ENCODE results near the gene NF1. TPM values are rescaled to one million over a fixed set of nuclear protein-coding genes. Genes with fewer than 3 reads are reported as not detected.

Gene NF1
- total RNA-seq, 1 donor: 67.0 TPM

DNA sequence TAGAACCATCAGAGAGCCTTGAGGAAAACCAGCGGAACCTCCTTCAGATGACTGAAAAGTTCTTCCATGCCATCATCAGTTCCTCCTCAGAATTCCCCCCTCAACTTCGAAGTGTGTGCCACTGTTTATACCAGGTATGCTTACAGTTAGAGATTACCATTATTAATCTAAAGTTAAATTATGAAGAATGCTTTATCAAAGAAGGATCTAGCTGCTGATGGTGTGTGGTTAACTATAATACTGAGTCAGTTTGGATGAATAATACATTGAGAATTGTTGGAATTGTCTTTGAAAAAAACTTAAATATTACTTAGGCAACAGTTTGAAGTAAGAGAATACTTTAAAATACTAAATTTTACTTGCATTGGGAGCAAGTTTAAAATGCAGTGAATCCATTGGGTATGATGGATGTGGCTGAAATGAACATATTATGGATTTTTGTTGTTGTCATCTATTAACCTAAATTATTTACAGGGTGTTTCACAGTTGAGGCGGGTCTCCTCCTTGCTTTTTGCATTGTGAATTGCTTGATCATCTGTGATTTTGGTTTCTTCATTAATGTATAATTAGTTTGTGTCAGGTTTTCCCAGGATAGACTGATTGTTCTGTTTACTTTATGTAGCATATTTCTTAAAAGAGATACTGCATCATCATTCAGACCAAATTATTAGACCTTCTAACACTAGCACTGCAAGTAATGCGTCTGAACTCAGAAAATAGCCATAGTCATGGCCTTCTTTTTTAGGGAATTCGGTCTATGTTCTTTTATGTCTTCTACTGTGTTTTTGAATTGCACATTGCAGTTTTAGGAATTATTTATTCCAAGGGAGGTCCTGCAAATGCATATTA lies 154.4 kb downstream of the NF1 start:
- peaks cover 38% of the 10 kb centered on the region for H3K4me1 ChIP-seq (ENCODE audit: insufficient read depth, low read length)
- no peaks in the 10 kb centered on the region for H4K20me1 ChIP-seq (ENCODE audit: insufficient read depth, low read length)
- H3K36me3 ChIP-seq (ENCODE audit: insufficient read depth, low read length): peaks cover 23% of the 10 kb centered on the region
- H3K9me3 ChIP-seq (ENCODE audit: low read depth, low read length): no peaks in the 10 kb centered on the region
- H3K4me2 ChIP-seq (ENCODE audit: insufficient read depth, low read length): peak overlapping the region; percentile 35
- peak; percentile 69 for DNase-seq (ENCODE audit: insufficient read length, low spot score, missing footprints)
- TF ChIP-seq, protein P1, sequence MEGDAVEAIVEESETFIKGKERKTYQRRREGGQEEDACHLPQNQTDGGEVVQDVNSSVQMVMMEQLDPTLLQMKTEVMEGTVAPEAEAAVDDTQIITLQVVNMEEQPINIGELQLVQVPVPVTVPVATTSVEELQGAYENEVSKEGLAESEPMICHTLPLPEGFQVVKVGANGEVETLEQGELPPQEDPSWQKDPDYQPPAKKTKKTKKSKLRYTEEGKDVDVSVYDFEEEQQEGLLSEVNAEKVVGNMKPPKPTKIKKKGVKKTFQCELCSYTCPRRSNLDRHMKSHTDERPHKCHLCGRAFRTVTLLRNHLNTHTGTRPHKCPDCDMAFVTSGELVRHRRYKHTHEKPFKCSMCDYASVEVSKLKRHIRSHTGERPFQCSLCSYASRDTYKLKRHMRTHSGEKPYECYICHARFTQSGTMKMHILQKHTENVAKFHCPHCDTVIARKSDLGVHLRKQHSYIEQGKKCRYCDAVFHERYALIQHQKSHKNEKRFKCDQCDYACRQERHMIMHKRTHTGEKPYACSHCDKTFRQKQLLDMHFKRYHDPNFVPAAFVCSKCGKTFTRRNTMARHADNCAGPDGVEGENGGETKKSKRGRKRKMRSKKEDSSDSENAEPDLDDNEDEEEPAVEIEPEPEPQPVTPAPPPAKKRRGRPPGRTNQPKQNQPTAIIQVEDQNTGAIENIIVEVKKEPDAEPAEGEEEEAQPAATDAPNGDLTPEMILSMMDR (IDR thresholded peaks at IDR 0.05; ENCODE audit: extremely low read depth, low read depth, low read length): no peak
- H2AFZ ChIP-seq (ENCODE audit: low read length): no peak overlapping the region
- no peaks in the 10 kb centered on the region for H3K27me3 ChIP-seq (ENCODE audit: insufficient read depth, low read length)
- no peak overlapping the region for H3K4me3 ChIP-seq (ENCODE audit: insufficient read depth, low read length)
- peak overlapping the region; percentile 68 for H3K27ac ChIP-seq (ENCODE audit: low read depth, low read length)
- no peaks in the 10 kb centered on the region for H3K79me2 ChIP-seq (ENCODE audit: insufficient read depth, low read length)

DNA sequence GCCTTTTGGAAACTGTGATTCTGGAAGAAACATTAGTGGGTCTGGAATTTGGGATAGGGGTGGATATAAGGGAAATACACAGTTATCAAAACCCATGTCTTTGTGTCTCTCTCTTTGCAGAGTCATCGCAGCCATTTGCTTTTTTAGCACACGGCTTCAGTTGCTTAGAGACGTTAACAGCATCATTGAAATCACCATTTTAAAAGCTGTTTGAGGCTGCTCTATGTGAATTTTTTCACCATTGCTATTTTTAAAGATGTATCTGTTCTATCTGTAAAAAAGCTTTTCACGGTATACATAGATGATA lies 155.0 kb downstream of the NF1 start:
- Histone ChIP-seq H3K9me3 (ENCODE audit: low read depth, low read length) (no peaks in the 10 kb centered on the region), H3K27ac (ENCODE audit: low read depth, low read length) (peak overlapping the region; percentile 68), H3K4me2 (ENCODE audit: insufficient read depth, low read length) (no peak overlapping the region), H3K27me3 (ENCODE audit: insufficient read depth, low read length) (no peaks in the 10 kb centered on the region), H3K4me1 (ENCODE audit: insufficient read depth, low read length) (peaks cover 36% of the 10 kb centered on the region), H3K36me3 (ENCODE audit: insufficient read depth, low read length) (peaks cover 17% of the 10 kb centered on the region), H3K4me3 (ENCODE audit: insufficient read depth, low read length) (no peak overlapping the region), H2AFZ (ENCODE audit: low read length) (no peak overlapping the region), H3K79me2 (ENCODE audit: insufficient read depth, low read length) (no peaks in the 10 kb centered on the region), H4K20me1 (ENCODE audit: insufficient read depth, low read length) (no peaks in the 10 kb centered on the region)
- TF ChIP-seq, protein P1 (IDR thresholded peaks at IDR 0.05; ENCODE audit: extremely low read depth, low read depth, low read length): no peak
- DNase-seq (ENCODE audit: insufficient read length, low spot score, missing footprints): no peak

DNA sequence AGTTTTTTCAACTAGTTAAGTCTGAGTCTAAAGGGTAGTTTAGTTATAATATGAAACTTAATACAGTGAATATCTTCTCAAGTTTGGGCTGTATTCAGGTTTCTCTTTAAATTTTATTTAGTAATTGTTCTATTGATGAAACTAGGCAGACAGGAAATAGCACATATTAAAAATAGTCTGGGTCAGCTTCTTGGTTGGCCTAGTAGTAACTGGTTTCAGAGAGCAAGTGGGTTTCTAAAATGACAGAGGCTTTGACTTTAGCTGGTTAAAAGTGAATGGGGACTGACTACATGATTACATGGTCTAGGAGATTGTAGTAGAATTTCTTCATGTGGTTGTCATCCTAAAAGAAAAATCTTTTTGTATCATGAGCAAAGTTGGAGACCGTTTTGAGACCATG lies 155.5 kb downstream of the NF1 start:
- peaks cover 36% of the 10 kb centered on the region for H3K4me1 ChIP-seq (ENCODE audit: insufficient read depth, low read length)
- TF ChIP-seq, protein P1 (IDR thresholded peaks at IDR 0.05; ENCODE audit: extremely low read depth, low read depth, low read length): no peak
- DNase-seq (ENCODE audit: insufficient read length, low spot score, missing footprints): no peak
- H3K27me3 ChIP-seq (ENCODE audit: insufficient read depth, low read length): no peaks in the 10 kb centered on the region
- no peaks in the 10 kb centered on the region for H4K20me1 ChIP-seq (ENCODE audit: insufficient read depth, low read length)
- no peak overlapping the region for H2AFZ ChIP-seq (ENCODE audit: low read length)
- H3K79me2 ChIP-seq (ENCODE audit: insufficient read depth, low read length): no peaks in the 10 kb centered on the region
- peak overlapping the region; percentile 68 for H3K27ac ChIP-seq (ENCODE audit: low read depth, low read length)
- H3K9me3 ChIP-seq (ENCODE audit: low read depth, low read length): no peaks in the 10 kb centered on the region
- H3K4me2 ChIP-seq (ENCODE audit: insufficient read depth, low read length): no peak overlapping the region
- no peak overlapping the region for H3K4me3 ChIP-seq (ENCODE audit: insufficient read depth, low read length)
- H3K36me3 ChIP-seq (ENCODE audit: insufficient read depth, low read length): peaks cover 13% of the 10 kb centered on the region

DNA sequence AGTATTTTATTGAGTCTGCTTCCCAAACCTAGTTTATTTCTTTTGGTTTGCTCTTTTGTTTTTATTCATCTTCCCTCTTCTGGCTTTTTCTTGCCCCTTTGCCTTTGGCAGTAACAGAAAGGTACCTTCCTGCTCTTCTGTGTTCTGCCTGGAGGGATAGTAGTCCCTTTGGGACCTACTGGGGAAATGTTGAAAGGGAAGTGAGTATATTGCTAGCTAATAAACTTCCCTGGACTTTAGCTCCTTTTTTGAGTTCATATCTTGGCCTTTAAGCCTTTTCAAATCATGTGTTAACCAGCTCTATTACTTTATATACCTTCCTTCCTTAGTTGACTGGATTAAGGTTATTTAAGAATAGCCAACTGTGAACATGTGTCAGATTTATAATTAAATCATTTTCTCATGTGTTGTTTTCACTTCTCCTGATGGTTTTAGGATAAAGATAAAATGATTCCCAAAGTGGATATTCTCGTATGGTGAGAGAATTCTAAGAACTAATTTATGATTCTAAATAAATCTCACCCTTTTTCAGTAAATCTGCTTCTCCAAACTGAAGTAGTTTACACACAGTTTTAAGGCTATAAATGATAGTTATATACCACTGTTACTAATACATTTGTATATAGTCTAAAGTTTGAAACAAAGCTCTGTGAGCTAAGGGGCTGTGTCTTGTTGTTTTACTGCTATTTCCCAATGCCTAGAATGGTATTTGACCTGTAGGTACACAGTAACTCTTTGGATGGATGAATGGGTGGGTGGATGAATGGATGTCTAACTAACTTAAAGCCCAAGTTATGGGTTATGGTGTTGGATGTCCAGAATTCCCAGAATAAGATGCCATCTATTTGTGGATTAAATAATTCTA lies 156.6 kb downstream of the NF1 start:
- H3K36me3 ChIP-seq (ENCODE audit: insufficient read depth, low read length): peaks cover 6% of the 10 kb centered on the region
- no peaks in the 10 kb centered on the region for H3K79me2 ChIP-seq (ENCODE audit: insufficient read depth, low read length)
- peaks cover 36% of the 10 kb centered on the region for H3K4me1 ChIP-seq (ENCODE audit: insufficient read depth, low read length)
- H2AFZ ChIP-seq (ENCODE audit: low read length): no peak overlapping the region
- H3K4me2 ChIP-seq (ENCODE audit: insufficient read depth, low read length): peak overlapping the region; percentile 11
- peak overlapping the region; percentile 68 for H3K27ac ChIP-seq (ENCODE audit: low read depth, low read length)
- no peaks in the 10 kb centered on the region for H3K27me3 ChIP-seq (ENCODE audit: insufficient read depth, low read length)
- H3K4me3 ChIP-seq (ENCODE audit: insufficient read depth, low read length): no peak overlapping the region
- peak; percentile 50 for DNase-seq (ENCODE audit: insufficient read length, low spot score, missing footprints)
- no peaks in the 10 kb centered on the region for H4K20me1 ChIP-seq (ENCODE audit: insufficient read depth, low read length)
- TF ChIP-seq, protein P1 (IDR thresholded peaks at IDR 0.05; ENCODE audit: extremely low read depth, low read depth, low read length): no peak
- no peaks in the 10 kb centered on the region for H3K9me3 ChIP-seq (ENCODE audit: low read depth, low read length)
